Measurements from ENCODE around the gene ST3GAL3. TPM values are rescaled to one million over a fixed set of nuclear protein-coding genes. Genes with fewer than 3 reads are reported as not detected.

The ST3GAL3 gene
- total RNA-seq, 1 experiment from 2014 or later: 20.0 TPM

GRCh38 chr1:43908226-43908625, 200.9 kb downstream of the ST3GAL3 start:
- CTCF ChIA-PET: interaction anchor here (0.7 kb wide), 1 partner anchor 55 kb away, joined by 4 read pairs; no protein-coding TSS in a partner anchor
- TF ChIP-seq CTCF (IDR thresholded peaks at IDR 0.05; ENCODE audit: unreplicated experiment): no peak
- Mint-ChIP-seq H3K9me3 (ENCODE audit: low read depth, unreplicated experiment) (no peaks in the 10 kb centered on the region), H3K27me3 (ENCODE audit: unreplicated experiment) (peaks cover 17% of the 10 kb centered on the region), H3K36me3 (ENCODE audit: insufficient read depth, unreplicated experiment) (no peaks in the 10 kb centered on the region), H3K4me3 (ENCODE audit: low read depth, unreplicated experiment) (no peak overlapping the region), H3K4me1 (ENCODE audit: low read depth, unreplicated experiment) (no peaks in the 10 kb centered on the region), H3K27ac (ENCODE audit: unreplicated experiment) (no peak overlapping the region)
- DNase-seq: no peak
- intact Hi-C loops (cut with micrococcal nuclease; ENCODE audit: unreplicated experiment): no loop called here
- BruUV-seq (replicated peaks): no TSS peak

- peaks cover 17% of the 10 kb centered on the region for H3K27me3 Mint-ChIP-seq (ENCODE audit: unreplicated experiment)
- H3K36me3 Mint-ChIP-seq (ENCODE audit: insufficient read depth, unreplicated experiment): no peaks in the 10 kb centered on the region
- TF ChIP-seq CTCF (IDR thresholded peaks at IDR 0.05; ENCODE audit: unreplicated experiment): no peak
- CTCF ChIA-PET: no interaction called here
- H3K27ac Mint-ChIP-seq (ENCODE audit: unreplicated experiment): no peak overlapping the region
- DNase-seq: no peak
- no peak overlapping the region for H3K4me3 Mint-ChIP-seq (ENCODE audit: low read depth, unreplicated experiment)
- BruUV-seq (replicated peaks): no TSS peak
- H3K4me1 Mint-ChIP-seq (ENCODE audit: low read depth, unreplicated experiment): no peaks in the 10 kb centered on the region
- intact Hi-C loops (cut with micrococcal nuclease; ENCODE audit: unreplicated experiment): no loop called here
- H3K9me3 Mint-ChIP-seq (ENCODE audit: low read depth, unreplicated experiment): no peaks in the 10 kb centered on the region
These were observed 201.5 kb downstream of the ST3GAL3 start for GRCh38 chr1:43908858-43909257.

- no peak for TF ChIP-seq CTCF (IDR thresholded peaks at IDR 0.05; ENCODE audit: unreplicated experiment)
- CTCF ChIA-PET: interaction anchor here (0.5 to 1.3 kb wide), 2 partner anchors 147 to 177 kb away, joined by 3 to 8 read pairs; no protein-coding TSS in a partner anchor
- Mint-ChIP-seq H3K27me3 (ENCODE audit: unreplicated experiment) (peaks cover 17% of the 10 kb centered on the region), H3K9me3 (ENCODE audit: low read depth, unreplicated experiment) (no peaks in the 10 kb centered on the region), H3K27ac (ENCODE audit: unreplicated experiment) (no peak overlapping the region), H3K4me1 (ENCODE audit: low read depth, unreplicated experiment) (no peaks in the 10 kb centered on the region), H3K36me3 (ENCODE audit: insufficient read depth, unreplicated experiment) (no peaks in the 10 kb centered on the region), H3K4me3 (ENCODE audit: low read depth, unreplicated experiment) (no peak overlapping the region)
- intact Hi-C loops (cut with micrococcal nuclease; ENCODE audit: unreplicated experiment): no loop called here
- no peak for DNase-seq
- BruUV-seq (replicated peaks): no TSS peak
These were observed 203.0 kb downstream of the ST3GAL3 start for GRCh38 chr1:43910343-43910742.

GRCh38 chr1:43912607-43913006, 205.3 kb downstream of the ST3GAL3 start:
- intact Hi-C loops (cut with micrococcal nuclease; ENCODE audit: unreplicated experiment): no loop called here
- H3K27ac Mint-ChIP-seq (ENCODE audit: unreplicated experiment): no peak overlapping the region
- no peaks in the 10 kb centered on the region for H3K36me3 Mint-ChIP-seq (ENCODE audit: insufficient read depth, unreplicated experiment)
- no peak for TF ChIP-seq CTCF (IDR thresholded peaks at IDR 0.05; ENCODE audit: unreplicated experiment)
- BruUV-seq (replicated peaks): no TSS peak
- no peaks in the 10 kb centered on the region for H3K9me3 Mint-ChIP-seq (ENCODE audit: low read depth, unreplicated experiment)
- H3K4me3 Mint-ChIP-seq (ENCODE audit: low read depth, unreplicated experiment): no peak overlapping the region
- H3K4me1 Mint-ChIP-seq (ENCODE audit: low read depth, unreplicated experiment): no peaks in the 10 kb centered on the region
- H3K27me3 Mint-ChIP-seq (ENCODE audit: unreplicated experiment): no peaks in the 10 kb centered on the region
- no peak for DNase-seq
- CTCF ChIA-PET: no interaction called here
